GM12878 (cell line): ENCODE results near the gene SAMSN1. TPM values are rescaled to one million over a fixed set of nuclear protein-coding genes. Genes with fewer than 3 reads are reported as not detected.
A peak's percentile ranks its signal among the peaks of the same experiment; 100 is the strongest.

ENCODE experiments used
- BCL3 ChIP-seq: IDR thresholded peaks from 2 replicates; pipeline ENCODE4 v1.6.1; 2011; ENCODE audit warnings: borderline replicate concordance, low read depth, mild to moderate bottlenecking, moderate library complexity, low read length; ENCODE audit not compliant: insufficient read depth, poor library complexity, severe bottlenecking
- BMI1 ChIP-seq: fragments of 450-650 bp; IDR thresholded peaks from 2 replicates; pipeline ENCODE4 v1.6.1; 2016; ENCODE audit warnings: mild to moderate bottlenecking, moderate library complexity, borderline replicate concordance
- CHD2 ChIP-seq: IDR thresholded peaks from 2 replicates; pipeline ENCODE4 v1.6.1; 2011; ENCODE audit warnings: low read depth, low read length, improper control_type of control experiment, borderline replicate concordance
- EED ChIP-seq: sonication (generic); IDR thresholded peaks from 2 replicates; pipeline ENCODE4 v1.6.1; 2016; ENCODE audit warnings: antibody characterized with exemption, low read depth
- FOXM1 ChIP-seq: IDR thresholded peaks from 2 replicates; pipeline ENCODE4 v1.6.1; 2012; ENCODE audit warnings: low read depth, mild to moderate bottlenecking, inconsistent platforms, low read length, moderate library complexity
- GABPA ChIP-seq: IDR thresholded peaks from 2 replicates; pipeline ENCODE4 v1.6.1; 2014; ENCODE audit warnings: antibody characterized with exemption, low read depth, mild to moderate bottlenecking, inconsistent platforms
- IKZF2 ChIP-seq, 2 experiments: fragments of 450-650 bp; IDR thresholded peaks; 2 replicates each; pipeline ENCODE4 v1.6.1; 2017; ENCODE audit warnings: mild to moderate bottlenecking in 2 of 2, moderate library complexity in 2 of 2
- KDM1A ChIP-seq: fragments of 200-600 bp; sonication (generic); IDR thresholded peaks from 2 replicates; pipeline ENCODE4 v1.6.1; 2016; ENCODE audit warnings: borderline replicate concordance
- MAX ChIP-seq: IDR thresholded peaks from 2 replicates; pipeline ENCODE4 v1.6.1; 2012; ENCODE audit warnings: low read depth, low read length, improper control_type of control experiment
- MEF2B ChIP-seq: fragments of 450-650 bp; IDR thresholded peaks from 2 replicates; pipeline ENCODE4 v1.6.1; 2018; ENCODE audit warnings: mild to moderate bottlenecking, moderate library complexity; ENCODE audit not compliant: partially characterized antibody, poor library complexity, severe bottlenecking
- NFIC ChIP-seq: IDR thresholded peaks from 2 replicates; pipeline ENCODE4 v1.6.1; 2012; ENCODE audit warnings: low read depth, mild to moderate bottlenecking, inconsistent platforms, low read length, moderate library complexity
- NRF1 ChIP-seq: conservative IDR thresholded peaks from 2 replicates; pipeline ENCODE4 v1.6.1; 2011; ENCODE audit warnings: mild to moderate bottlenecking, low read depth, low read length, improper control_type of control experiment
- PKNOX1 ChIP-seq: fragments of 450-650 bp; IDR thresholded peaks from 2 replicates; pipeline ENCODE4 v1.6.1; 2016; ENCODE audit warnings: mild to moderate bottlenecking
- RELB ChIP-seq: fragments of 450-650 bp; IDR thresholded peaks from 2 replicates; pipeline ENCODE4 v1.6.1; 2017; ENCODE audit warnings: low read depth, mild to moderate bottlenecking, moderate library complexity
- SUPT20H ChIP-seq: IDR thresholded peaks from 2 replicates; pipeline ENCODE4 v1.6.1; 2011; ENCODE audit warnings: low read depth, mild to moderate bottlenecking, low read length, moderate library complexity, borderline replicate concordance; ENCODE audit not compliant: control insufficient read depth
- SUZ12 ChIP-seq: fragments of 200-600 bp; sonication (generic); IDR thresholded peaks from one replicate; pipeline ENCODE4 v1.6.1; 2018; ENCODE audit warnings: antibody characterized with exemption, mild to moderate bottlenecking; ENCODE audit not compliant: unreplicated experiment
- TBL1XR1 ChIP-seq: IDR thresholded peaks from 2 replicates; pipeline ENCODE4 v1.6.1; 2012; ENCODE audit warnings: low read depth, low read length, improper control_type of control experiment
- WRNIP1 ChIP-seq: IDR thresholded peaks from 2 replicates; pipeline ENCODE4 v1.6.1; 2011; ENCODE audit warnings: low read depth, low read length, improper control_type of control experiment, borderline replicate concordance
- YBX1 ChIP-seq: fragments of 450-650 bp; IDR thresholded peaks from 2 replicates; pipeline ENCODE4 v1.6.1; 2016; ENCODE audit warnings: antibody characterized with exemption
- ZBED1 ChIP-seq: IDR thresholded peaks from 2 replicates; pipeline ENCODE4 v1.6.1; 2016; ENCODE audit warnings: borderline replicate concordance
- ZNF384 ChIP-seq: IDR thresholded peaks from 2 replicates; pipeline ENCODE4 v1.6.1; 2012; ENCODE audit warnings: low read depth, mild to moderate bottlenecking, low read length, improper control_type of control experiment, borderline replicate concordance
- polyA plus RNA-seq, 11 experiments: library from polyadenylated mRNA; depleted of rRNA in 4 of 11; unstranded in 6 of 11; stranded (reverse) in 5 of 11; fragments of >200 nt; fragmentation: Nextera tagmentation in 4 of 11; fragmentation: Illumina TruSeq in 1 of 11; extraction: Ambion mirVana in 4 of 11; extraction: Trizol in 1 of 11; gene quantifications; 1 replicate in 1 of 11; 2 replicates in 10 of 11; pipeline versions ENCODE4 v1.2.1 to v1.2.3, GENCODE V29; 2011 to 2016; ENCODE audit warnings: inconsistent platforms in 2 of 11, missing spikeins in 2 of 11, low read depth in 1 of 11
- total RNA-seq, 4 experiments: library from RNA; depleted of rRNA in 3 of 4; stranded (reverse); fragments of >200 nt in 3 of 4; fragmentation: Illumina TruSeq in 1 of 4; extraction: Trizol in 1 of 4; gene quantifications; 2 replicates each; pipeline versions ENCODE4 v1.2.1 to v1.2.3, GENCODE V29; 2013 to 2021

The SAMSN1 gene
- total and polyA plus RNA-seq, 10 of the 15 experiments (the other 5 are each of a cell fraction or from before 2014, with no cell fraction given) = 23.2 to 102 (median 44.9) TPM

- TF ChIP-seq ZNF384 (no peak), EED (peak; percentile 78), IKZF2 (IDR thresholded peaks at IDR 0.05) (peak; percentile 87), SUPT20H (no peak), GABPA (no peak), FOXM1 (peak; percentile 48; the same call in 1 of the 2 replicates), CHD2 (no peak), MAX (no peak), NFIC (peak; percentile 52), KDM1A (no peak), MEF2B (peak; percentile 24), BCL3 (no peak), TBL1XR1 (no peak), NRF1 (no peak), YBX1 (no peak), ZBED1 (no peak), WRNIP1 (no peak), RELB (peak; percentile 69), BMI1 (no peak), PKNOX1 (0 out of 2 replicates have a peak, but pooled peaks have one; percentile 24), SUZ12 (no peak)
Observed at GRCh38 chr21:14523234-14523633, 22.9 kb downstream of the SAMSN1 start (continued).
